HG03457 (cell line): Measurements from ENCODE around the gene ARHGEF7.

Source experiments
- ATAC-seq: cut with Tn5 transposase; IDR thresholded peaks from one replicate; pipeline ENCODE4 v1.9.1; 2021; ENCODE audit warnings: moderate number of reproducible peaks; ENCODE audit not compliant: unreplicated experiment

ARHGEF7 gene

DNA sequence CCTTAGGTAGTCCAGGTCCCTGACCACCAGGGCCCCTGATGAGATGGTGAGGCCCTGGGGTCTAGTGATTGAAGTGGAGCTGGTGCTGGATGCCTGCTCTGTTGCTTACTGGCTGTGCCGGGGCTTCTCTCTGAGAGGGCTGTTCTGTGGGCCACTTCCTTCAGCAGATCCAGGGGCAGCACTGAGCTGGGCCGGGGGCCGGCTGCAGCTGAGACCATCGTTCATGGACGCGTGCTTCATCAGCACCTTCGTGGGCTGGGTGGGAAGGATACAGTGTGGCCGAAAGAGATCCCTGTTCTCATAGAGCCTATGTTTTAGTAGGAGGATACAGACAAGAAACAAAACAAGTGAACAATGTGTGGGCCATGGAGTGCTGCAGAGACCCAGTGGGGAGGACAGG lies 172.1 kb downstream of the ARHGEF7 start:
- no peak for ATAC-seq

DNA sequence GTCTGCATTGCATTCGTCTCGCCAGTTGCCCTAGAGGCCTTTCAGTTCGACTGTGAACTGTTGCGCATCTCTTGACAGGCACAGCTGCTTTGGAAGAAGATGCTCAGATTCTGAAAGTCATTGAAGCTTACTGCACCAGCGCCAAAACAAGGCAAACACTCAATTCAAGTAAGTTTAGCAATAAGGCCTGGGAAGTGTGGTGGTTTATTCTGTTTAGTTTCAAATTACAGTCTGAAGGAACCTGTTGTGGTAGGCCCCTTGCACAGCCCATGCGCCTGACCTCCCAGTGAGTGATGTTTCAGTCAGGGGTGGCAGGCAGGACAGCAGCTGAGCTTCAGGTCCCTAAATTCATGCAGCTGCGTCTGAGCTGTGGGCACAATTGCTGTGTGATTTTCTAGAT lies 173.2 kb downstream of the ARHGEF7 start:
- ATAC-seq, result no peak

DNA sequence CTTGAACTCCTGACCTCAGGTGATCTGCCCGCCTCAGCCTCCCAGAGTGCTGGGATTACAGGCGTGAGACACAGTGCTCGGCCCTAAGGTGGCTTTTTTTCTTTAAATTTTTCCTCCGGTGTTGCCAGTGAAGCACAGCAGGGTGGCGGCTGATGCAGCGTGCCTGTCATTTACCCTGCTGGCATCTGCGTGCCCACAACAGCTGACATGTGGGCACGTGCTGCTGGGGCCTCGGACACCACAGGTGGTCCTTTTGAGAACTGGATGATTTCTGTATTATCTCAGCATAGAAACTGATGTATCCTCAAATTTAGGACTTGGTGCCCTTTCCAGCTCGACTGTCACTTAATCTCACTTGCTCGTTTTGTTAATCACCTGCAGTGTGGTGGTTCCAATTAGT lies 174.1 kb downstream of the ARHGEF7 start:
- ATAC-seq, result no peak

DNA sequence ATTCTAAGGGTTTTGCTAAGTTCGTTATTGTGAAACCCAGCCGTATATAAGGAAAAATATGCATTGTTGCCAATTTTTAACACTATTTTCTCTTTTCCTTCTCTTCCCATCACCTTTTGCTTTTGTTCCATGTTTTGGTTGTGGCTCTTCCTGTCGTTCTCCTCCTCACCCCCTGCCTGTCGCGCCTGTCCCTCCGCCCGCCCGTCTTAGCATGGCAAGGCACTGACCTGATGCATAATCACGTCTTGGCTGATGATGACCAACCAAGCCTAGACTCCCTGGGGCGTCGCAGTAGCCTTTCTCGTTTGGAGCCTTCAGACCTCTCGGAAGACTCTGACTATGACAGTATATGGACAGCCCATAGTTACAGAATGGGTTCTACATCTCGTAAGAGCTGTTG lies 176.8 kb downstream of the ARHGEF7 start:
- no peak for ATAC-seq

DNA sequence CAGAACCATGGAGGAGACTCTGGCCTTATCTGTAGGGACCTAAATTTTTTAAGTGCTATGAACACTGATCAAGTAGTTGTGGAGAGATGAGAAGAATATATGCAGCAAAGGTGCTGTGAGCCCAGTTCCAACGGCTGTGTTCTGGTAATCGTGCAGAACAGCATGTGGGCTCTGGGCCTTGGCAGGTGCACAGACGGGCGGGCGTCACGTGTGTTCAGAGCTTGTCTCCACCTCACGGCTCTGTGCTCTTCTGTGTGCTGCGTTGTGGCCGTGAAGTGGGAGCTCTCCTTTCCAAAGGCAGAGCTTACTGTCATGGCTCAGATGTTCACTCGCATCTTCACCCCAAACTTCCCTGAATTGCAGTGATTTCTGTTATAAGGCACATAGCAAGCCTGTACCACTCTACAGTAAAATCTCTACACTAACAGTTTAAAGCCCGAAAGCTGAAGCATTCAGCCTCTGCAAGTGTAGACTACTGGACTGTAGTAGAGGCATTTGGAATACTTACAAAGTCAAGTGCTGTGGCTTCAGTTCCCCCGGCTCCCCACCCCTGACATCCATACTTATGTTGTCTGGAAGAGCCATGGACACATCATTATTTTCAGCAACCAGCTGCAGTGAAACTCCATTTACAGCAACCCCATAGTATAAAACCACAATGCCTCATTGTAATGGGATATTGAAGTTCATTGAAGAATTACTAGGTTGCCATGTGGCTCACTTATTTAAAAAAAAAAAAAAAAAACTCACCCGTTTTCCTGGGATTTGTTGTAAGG lies 177.8 kb downstream of the ARHGEF7 start:
- no peak for ATAC-seq

DNA sequence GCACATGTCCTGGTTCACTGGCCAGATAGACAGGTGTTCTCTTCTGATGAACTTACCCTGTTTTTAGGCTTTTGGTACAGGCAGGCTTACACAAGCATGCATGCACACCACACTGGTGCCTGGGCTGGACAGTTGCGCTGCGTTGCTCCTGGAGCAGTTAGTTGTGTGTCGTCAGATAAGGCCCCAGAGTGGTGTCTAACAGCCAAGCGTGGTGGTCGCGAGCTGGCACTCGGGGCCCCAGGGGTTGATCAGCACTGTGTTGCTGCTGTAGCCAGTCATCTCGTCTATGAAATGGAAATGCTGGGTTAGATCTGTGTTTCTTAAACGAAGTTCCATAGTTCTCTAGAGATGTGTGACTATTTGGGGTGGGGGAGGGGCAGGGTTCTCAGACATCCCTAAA lies 180.8 kb downstream of the ARHGEF7 start:
- ATAC-seq, result no peak

DNA sequence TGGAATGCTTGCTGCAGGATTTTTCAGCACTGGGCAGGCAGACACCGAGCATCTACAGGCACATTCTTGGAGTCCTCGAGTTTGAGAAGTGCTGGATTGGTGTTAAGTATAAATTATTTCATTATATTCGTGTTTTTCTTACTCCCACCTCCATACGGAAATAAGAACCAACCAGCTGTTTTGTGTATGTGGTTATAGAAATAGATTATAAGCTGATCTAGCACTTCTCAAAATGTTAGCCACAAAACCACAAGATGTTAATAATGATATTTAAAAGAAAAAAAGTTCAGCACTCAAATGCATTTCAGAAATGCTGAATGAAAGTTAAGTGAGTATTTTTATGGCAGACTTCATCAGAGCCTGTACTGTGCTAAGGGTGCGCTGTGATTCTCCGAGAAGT lies 181.3 kb downstream of the ARHGEF7 start:
- ATAC-seq, result no peak

DNA sequence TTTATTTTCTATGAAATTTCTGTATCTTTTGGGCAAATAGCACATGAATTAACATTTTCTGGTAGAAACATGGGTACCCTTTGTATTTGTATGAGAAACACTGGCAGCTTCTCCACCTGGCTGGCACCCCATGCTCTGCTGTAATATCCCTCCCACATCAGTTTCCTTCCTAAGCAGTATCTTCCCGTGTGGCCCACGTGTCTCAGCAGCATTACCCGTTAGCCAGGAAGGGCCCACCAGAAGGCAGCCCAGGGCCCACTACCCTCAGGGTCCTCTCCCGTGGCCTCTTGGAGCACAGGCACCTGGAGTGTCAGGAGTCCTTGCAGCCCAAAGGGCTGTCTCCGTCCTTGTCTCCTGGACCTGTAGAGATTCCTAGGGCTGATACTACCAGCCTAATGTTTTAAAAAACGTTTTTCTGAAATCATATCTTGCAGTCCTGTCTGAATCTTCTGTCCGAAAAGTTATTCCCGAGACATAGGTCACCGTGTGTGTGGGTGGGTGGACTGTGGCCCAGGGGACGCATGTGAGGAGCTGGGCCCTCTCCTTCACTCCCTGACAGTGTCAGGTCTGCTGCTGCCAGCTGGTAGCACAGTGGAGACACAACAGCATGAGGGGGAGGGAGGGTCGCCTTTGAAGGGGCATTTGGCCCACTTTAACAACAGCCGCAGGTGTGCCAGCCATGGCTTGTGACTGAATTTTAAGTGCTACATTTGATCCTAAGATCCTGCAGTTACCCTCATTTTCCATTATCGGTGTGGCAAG lies 183.3 kb downstream of the ARHGEF7 start:
- no peak for ATAC-seq

DNA sequence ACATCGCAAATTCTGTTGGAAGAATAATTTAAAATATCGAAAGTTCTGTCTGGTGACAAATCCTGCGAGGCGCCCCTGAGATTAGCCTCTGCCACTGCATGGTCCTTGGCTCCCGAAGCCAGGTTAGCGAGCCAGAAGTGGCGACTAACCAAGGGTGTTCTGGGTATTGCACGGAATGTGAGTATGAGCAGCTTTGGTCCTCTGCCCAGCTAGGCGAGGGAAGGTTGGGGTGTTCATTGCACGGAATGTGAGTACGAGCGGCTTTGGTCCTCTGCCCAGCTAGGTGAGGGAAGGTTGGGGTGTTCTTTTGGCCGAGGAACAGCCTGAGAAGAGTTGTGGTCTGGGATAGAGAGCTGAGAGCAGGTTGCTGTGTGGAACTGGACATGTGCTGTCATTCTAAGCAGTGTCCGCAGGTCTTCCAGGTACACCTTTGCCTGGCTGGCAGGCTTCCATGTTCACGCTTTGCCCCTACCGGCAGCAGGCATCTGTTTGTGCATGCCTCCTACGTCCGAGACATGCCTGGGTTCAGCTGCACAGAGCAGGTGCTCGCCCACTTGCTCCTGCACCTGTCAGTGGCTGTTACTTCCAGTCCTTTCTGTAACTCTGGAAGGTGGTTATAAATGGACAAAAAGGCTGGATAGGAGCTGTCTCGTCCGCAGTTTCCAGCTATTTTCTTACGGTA lies 187.1 kb downstream of the ARHGEF7 start:
- ATAC-seq, result no peak

DNA sequence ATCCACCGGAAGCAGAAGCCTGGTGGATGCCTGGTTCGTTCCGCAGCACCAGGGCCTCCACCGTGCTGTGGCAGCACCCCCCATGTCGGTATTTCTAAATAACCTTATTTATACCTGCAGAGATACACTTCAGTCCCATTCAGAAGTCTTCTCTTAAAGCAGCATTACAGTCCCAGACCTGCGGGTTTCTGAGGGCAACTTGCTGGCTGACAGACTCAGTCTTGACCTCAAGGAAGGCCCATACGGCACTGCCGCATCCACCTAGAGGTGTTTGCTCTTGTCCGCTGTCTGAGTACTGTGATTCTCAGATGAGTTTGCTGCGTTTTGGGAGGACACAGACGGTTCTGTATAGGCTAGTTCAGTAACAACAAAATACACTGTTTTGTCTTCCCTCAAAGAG lies 188.4 kb downstream of the ARHGEF7 start:
- peak; percentile 3 for ATAC-seq

DNA sequence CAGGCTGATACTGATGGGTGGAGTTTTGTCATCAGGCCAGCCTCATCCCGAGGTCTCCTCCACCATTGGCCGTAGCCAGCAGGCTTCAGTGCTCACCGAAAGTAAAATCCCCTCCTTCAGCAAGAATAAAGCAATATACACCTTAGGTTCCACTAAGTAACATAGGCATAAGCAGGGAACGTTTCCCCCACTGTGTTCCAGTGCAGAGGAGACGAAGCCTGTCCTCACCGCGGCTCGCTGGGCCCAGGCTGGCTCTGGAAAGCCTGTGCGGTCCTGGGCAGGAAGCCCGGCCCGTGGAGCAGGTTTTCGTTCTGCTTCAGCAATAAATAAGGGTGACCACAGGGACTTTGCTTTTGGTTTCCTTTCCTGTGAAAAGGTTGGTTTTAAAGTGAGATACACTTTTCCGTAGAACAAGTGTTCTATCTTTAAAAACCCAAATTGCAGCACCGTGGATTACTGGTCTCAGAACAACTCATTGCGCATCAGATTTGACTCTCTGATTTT lies 189.0 kb downstream of the ARHGEF7 start:
- ATAC-seq, result peak; percentile 95

DNA sequence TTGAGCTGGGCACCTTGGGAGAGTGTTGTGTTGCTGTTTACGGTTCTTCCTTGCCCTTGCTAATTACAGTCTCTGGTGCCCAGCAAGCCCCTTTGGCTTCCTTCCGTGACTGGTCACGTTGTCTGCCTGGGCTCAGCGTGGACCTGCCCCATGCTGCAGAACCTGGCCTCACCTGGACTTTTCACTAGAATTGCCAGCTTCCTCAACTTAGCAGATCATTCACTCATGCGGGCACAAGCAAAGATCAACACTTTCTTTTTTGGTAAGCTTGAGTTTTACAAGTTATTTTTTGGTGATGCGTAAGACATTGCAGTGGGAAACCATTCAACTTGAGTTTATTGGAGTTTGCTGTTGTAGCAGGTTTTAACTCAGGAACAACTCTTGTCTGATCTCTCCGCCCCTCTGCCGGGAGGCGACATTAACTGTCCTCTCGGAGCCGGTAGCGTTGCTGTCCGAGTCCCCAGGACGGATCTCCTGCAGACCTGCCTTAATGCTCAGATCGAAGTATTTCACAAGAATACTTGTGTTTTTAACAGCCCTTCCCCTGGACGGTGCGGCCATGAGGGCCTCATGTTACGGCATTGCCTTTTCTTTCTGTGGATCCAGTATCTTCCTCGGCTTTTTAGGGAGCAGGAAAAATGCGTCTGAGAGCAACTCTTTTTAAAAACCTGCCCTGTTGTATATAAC lies 189.6 kb downstream of the ARHGEF7 start:
- peak; percentile 28 for ATAC-seq

DNA sequence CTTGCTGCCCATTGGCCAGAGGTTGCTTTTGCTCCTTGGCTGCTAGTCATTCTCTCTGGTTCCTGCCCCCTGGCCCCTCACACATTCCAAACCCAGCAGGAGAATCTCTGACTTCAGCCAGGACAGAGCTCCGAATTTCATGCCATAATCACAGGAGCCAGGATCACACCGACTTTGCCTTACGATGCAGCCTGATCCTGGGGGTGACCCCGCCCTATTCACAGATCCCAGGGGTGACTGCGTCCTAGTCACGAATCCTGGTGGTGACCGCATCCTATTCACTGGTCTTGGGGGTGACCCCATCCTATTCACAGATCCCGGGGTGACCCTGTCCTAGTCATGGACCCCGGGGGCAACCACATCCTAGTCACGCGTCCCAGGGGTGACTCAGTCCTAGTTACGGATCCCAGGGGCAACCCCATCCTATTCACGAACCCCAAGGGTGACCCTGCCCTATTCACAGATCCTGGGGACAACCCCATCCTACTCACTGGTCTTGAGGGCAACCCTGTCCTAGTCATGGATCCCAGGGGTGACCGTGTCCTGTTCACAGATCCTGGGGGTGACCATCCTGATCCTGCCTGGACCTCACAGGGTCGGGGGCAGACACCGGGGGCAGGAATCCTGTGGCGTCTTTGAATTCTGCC lies 198.0 kb downstream of the ARHGEF7 start:
- no peak for ATAC-seq

DNA sequence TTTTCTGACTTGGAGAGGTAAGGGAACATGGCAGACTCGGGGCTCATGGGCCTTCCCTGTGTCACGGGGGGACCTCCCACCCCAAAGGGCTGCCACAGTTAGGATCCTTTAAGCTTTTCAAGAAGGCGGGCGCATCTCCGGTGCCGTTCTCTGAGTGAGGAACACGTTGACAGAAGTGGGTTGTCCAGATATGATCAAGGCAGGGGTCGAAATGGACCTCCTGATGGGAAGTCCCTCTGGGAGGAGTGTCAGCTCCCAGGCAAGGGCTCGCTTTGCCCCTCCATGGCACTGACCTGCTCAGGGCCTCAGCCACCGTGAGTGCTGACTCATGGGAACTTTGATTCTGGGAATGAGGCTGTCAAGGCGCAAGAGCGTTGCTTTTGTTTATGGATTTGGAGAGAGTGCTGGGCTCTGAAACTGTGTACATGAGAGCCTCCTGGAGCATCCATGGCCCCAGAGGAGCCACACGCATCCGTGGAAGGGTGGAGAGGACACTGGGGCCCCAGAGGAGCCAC lies 198.9 kb downstream of the ARHGEF7 start:
- no peak for ATAC-seq

DNA sequence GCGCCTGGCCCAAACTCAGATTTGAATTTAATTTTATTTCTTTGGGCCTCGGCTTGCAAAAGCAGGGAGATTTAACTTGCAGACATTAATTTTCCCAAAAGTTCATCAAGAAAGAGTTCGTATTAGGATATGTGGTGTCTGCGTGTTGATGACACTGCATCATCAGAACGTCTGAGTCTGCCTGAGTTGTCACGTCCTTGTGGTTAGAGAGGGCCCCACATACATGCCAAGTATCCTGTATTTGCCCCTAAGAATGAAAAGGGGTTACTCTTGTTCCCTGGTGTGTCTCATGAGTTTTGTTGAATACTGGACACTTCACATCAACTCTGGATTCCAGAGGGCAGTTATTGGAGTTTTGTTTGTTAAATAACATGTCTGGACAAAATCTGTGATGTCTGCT lies 199.7 kb downstream of the ARHGEF7 start:
- ATAC-seq, result no peak

DNA sequence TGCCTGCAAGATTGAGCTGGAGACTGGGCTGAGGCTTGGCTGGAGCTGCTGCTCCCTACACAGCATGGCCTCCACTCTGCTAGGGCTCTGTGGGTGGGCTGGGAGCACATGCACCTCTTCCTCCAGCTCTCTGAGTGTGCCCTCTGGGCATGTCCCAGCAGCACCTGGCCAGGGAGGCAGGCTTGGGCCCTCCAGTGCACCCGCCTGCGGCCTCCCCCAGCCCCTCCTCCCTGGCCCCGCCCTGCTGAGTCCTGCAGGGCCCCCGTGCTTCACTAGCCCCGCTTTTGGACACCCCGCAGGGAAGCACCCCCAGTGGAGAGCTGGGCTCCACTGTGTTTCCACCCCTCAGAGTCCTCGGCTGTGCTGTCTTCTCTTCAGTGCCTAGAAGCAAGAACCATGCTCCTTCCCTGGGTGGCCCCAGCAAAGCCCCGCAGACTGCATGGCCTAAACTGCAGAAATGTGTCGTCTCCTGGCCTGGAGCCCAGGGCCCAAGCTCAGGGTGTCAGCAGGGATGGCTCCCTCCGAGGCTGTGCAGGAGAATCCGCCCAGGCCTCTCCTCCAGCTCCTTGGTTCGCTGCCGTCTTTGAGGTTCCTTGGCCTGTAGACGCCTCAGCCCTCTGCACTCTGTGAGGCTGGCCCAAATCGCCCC lies 200.4 kb downstream of the ARHGEF7 start:
- ATAC-seq, result no peak

DNA sequence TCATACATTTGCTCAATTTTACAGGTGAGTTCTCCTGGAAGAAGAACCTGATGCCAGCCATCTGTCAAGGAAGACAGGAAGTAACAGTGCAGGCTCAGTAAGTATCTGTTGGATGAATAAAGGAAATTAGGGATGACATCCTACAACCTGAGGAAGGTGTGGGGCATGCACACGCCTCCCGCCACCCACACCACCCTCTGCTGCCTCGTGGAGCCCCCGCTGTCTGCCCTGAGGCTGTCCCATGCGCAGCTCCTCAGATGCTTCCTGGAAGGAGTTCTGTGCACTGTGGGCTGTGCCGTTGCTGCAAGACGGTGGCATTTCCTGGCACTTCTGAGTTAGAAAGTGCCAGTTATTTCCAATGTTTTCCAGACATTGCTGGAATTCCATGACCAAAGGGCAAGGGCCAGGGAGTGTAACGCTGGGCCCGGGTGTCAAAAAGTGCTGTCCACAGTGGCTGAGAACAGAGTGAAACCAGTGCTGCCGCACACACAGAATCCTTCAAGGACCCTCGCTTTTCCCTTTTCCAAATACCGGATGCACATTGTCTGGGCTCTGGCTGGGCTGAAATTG lies 201.1 kb downstream of the ARHGEF7 start:
- no peak for ATAC-seq

DNA sequence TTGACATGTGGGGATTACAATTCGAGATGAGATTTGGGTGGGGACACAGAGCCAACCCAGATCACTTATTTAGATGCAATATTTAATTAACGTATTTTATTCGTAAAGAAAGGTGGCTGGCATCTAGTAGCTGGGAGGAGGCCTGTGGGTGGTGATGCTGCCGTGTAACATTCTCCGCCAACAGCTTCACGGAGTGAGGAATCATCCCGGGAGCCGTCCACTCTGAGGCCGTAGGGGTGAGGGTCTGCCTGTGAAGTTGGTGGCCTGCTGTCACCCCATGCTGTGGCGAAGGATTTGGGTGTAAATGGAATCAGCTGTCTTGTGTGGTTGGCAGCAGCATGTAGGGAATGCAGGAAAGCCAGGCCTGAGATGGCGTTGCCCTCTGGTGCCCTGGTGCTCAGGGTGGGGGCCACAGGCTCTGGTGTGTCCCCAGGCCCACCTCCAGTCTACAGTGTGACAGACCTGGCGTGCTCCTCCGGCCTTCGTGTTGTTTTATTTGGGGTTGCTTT lies 202.0 kb downstream of the ARHGEF7 start:
- no peak for ATAC-seq

DNA sequence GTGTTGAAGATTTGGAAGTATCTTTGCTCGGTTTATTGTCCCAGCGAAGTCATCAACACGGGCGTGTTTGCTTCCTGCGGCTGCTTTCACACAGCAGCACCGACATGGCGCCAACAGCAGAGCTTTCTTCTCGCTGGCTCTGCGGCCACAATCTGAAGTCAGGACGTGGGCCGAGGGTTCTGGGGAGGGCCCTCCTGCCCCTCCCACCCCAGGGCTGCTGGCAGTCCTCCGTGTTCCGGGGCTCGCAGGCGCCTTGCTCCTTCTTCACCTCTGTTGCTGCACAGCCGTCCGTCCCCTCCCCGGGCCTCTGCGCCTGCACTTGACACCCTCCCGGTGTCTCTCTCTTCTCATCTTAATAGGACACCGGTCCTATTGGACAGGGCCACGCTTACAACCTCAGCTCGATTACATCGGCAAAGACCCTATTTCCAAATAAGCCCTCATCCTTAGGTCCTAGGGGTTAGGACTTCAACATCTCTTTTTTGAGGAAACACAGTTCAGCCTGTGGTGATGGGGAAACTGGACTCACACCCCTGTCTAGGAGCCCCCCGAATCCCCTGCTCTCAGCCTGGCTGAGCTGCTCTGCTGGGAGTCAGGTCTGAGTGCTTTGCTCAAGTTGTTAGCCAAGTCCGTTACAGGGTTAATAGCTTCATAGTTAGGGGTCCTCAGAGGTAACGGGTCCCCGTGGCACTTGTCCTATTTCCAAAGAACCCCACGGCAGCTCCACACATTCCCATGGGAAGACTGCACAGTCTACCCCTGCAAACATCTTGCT lies 202.6 kb downstream of the ARHGEF7 start:
- ATAC-seq, result no peak
